GM12873 (cell line): Measurements from ENCODE around the gene GOT1.

Source experiments
- TF ChIP-seq, protein P1 (sequence below): IDR thresholded peaks from 2 replicates; pipeline ENCODE4 v1.5.1; 2012; ENCODE audit warnings: low read depth, mild to moderate bottlenecking, moderate library complexity, low read length, control low read depth; ENCODE audit not compliant: insufficient read depth; ENCODE audit errors: missing control alignments

GOT1 gene

DNA sequence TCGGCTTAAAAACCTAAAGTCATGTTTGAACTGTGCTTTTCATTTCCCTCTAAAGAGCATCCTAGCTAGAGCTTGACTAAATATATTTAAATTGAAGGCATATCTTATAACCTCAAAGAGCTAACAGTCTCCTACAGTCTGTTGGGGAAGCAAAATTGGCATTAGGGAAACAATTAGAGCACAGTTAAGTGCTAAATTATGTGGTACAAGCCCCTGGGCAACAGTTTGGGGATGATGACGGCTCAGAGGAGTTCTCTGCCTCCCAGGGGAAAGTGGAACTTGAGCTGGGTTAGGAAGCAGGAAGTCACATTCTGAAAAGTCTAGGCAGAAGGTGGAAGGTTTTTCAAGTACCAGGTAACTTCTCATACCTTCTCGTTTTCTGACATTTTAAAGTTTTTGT is 18.6 kb upstream of the GOT1 start:
- TF ChIP-seq, protein P1, sequence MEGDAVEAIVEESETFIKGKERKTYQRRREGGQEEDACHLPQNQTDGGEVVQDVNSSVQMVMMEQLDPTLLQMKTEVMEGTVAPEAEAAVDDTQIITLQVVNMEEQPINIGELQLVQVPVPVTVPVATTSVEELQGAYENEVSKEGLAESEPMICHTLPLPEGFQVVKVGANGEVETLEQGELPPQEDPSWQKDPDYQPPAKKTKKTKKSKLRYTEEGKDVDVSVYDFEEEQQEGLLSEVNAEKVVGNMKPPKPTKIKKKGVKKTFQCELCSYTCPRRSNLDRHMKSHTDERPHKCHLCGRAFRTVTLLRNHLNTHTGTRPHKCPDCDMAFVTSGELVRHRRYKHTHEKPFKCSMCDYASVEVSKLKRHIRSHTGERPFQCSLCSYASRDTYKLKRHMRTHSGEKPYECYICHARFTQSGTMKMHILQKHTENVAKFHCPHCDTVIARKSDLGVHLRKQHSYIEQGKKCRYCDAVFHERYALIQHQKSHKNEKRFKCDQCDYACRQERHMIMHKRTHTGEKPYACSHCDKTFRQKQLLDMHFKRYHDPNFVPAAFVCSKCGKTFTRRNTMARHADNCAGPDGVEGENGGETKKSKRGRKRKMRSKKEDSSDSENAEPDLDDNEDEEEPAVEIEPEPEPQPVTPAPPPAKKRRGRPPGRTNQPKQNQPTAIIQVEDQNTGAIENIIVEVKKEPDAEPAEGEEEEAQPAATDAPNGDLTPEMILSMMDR: no peak

DNA sequence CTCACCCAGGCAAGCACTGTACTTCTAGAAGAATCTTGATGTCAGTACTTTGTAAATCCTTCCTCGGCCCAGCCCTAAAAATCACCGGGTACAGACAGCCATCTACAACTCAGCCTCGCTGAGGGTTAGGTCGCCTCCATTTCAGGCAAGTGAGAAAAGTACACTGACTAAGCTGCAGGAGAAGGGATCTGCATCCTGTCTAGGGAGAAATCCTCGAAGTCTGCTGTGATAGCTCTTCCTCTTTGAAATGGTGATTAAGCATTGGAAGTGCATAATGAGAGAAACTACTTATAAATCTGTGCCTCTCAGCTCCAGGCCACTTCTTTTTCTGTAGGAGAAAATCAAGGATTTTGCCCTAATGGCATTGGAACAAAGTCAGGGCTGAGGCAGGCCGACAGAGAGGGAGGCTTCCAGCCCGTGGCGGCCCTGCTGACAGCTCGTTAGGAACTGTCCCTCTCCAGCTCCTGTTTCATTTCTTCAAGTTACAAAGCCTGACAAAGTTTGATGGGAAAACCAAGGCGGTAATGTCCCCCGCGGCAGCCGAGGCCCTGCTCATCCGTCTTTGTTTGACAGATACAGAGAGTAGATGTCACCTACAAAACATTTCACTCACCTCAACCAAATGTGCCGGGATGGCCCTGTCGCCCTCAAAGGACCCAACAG is 14.1 kb upstream of the GOT1 start:
- TF ChIP-seq, protein P1: no peak

DNA sequence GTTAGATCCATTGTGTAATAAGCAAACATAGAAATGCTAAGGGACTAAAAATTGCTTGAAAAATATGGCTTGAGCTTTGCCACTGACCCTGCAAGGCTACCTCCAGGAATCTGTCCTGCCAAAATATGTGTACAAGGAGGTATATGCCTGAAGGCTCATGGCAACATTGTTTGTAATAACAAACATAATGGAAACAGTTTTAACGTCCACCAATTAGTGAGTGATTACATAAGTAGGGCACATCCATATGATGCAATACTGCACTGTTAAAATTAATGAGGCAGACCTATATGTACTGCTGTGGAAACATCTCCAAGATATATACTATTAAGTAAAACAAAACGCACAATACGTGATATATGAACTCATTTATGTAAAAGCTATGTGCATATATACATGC is 13.1 kb upstream of the GOT1 start:
- TF ChIP-seq, protein P1: no peak

DNA sequence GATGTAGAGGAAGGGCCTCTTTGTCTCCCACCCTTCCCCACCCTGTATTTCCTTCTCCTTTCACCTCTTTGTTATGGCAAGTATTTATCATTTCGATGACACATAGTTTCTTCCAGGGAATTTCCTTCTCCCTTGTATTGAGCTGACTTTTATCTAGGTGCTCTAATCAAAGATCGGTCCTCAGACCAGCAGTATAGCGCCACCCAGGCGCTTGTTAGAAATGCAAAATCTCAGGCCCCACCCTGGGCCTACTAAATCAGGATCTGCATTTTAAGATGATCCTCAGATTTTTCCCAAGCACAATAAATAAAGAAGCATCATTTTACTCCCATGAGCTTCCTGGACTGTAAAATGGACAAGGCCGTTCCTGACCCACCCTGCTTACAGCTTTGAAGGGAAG is 12.0 kb upstream of the GOT1 start:
- TF ChIP-seq, protein P1: no peak

DNA sequence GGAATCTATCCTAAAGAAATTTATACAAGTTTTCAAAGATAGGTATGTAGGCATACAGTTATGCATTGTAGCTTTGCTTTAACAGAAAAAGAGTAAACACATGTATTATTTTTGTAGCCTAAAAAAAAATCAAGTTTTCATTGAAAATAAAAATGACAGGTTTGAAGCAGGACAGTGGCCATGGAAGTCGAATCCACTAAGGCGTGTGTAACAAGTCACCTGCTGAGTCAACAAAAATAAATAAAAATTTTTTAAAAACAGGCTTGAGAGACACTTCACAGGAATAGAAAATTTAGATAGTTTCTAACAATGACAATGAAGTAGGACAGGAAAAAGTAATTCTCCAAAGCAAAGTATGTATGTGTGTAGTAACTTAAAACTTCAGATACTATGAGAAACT is 8.5 kb upstream of the GOT1 start:
- TF ChIP-seq, protein P1: no peak

DNA sequence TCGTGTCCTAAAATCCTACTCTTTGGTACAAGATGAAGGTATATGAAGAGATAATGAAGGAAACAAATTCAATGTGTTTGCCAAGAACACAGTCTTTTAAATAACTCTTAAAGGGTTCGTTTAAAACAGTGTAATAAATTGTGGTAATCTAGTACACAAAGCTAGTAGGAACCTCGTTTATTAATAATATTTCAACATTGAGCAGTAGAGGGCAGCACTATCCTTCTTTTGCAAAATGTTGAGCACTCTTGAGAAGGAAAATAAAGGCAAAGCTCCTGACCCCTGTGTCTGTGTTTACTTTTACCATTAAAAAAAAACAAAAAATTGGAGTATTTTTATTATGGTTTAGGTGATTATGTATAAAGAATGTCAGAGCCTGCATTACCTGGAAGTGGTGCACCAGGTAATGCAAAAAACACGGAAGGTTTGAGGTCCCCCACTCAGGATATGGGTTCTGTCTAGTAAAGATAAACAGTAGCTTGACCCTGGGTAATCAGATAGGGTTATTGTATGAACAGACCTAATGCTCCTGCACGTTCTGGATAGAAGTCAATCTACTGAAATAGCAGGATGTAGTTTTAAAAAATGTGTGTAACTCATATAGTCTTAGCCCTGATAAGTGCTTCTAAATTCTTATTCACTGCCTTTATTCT is 5.7 kb upstream of the GOT1 start:
- TF ChIP-seq, protein P1: peak; percentile 46

DNA sequence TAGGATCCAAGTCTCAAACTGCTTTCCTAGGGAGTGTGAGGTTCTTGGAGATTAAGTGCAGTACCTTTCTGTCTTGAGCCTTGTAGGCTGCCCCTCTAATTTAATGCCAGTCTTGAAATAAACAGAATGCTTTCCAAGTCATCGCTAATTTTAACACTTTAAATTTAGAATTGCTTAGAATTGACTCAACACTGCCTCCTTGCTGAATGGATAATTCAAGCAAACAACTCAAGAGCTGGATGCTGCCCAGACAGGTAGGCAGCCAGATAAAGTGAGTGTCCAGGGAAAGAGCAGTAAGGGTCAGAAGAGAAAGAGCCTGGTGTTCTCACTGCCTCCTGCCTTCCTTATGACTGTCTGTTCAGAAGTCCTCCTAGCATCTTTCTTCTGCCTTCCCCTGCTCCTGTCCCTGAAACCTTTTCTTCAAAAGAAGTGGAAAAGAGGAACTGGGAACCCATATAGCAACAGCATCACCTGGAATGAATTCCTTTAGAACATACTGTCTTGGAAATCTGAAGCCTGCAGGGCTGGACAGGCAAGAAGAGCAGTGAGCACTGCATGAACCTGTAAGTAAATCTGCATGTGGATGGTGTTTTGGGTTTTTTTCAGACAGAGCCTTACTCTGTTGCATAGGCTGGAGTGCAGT is 3.1 kb upstream of the GOT1 start:
- TF ChIP-seq, protein P1: peak; percentile 17
